Right renal cortex interstitium (tissue), 3 donors: ENCODE results near the gene PRUNE2. TPM values are rescaled to one million over a fixed set of nuclear protein-coding genes. Genes with fewer than 3 reads are reported as not detected.

Experiments used
- polyA plus RNA-seq, 3 donors: library from polyadenylated mRNA; unstranded; fragments of 120-200 nt; gene quantifications; one replicate each; pipeline ENCODE4 v1.2.1, GENCODE V29; 2013; ENCODE audit not compliant: insufficient read length in 3 of 3

The PRUNE2 gene
- polyA plus RNA-seq, 3 donors: 11.5 to 14.3 (median 12.7) TPM

Other genes starting within 250 kb of the PRUNE2 start
- under 1 TPM; 0.26 to 0.67 (median 0.40) TPM for gene PCA3, start 141.7 kb downstream of the PRUNE2 start, polyA plus RNA-seq
- not detected for gene FOXB2, start 113.5 kb upstream of the PRUNE2 start, polyA plus RNA-seq